MV-4-11 (cell line): ENCODE data around the gene TAB3.

Experiments used
- DNase-seq: peaks from one replicate; lab custom pipeline; 2025; lab: John Stamatoyannopoulos, UW

TAB3 gene

DNA sequence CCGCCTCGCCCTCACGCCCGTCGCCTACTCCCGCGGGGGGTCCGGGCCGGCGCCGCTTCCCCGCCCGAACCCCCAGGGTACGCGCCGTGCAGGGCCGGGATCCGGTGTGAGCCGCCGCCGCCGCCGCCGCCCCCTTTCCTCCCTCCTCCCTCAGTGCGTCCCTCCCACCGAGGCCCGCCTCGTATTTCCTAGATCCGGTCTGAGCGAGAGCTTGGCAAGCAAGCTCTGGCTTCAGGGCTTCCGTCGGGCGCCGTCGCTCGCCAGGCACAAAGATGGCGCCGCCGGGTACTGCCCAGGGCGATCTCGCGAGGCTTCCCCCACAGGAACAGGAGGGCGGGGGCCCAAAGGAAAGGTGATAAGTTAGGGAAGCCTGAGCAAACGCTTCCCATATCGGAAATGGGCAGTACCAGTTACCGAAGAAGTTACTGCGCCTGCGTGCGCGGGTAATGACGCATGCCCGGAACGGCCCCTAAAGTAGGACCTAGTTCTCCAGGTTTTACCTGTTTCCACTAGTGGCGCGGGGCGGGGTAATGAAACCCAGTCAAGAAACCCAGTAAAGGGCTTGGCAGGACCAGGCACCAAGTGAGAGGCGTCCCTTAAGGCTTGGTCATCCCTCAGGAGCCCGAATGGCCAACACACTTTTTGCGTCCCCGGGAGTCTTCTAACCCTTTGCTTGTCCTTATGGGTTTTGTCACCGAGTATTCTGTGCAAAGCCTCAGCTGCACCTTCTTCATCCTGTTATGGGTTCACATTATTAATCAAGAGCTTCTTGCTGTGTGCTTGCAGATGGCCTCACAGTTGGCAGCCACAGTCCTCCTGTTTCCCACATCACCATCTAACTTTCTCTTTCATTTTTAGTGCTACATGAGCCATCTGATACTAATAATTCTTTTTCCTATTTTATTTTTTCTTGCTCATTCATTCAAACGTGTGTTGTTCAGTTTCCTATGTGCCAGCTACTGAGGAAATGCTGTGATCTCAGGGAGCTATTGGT is at the start of gene TAB3:
Gene TAB3 (minus strand): TSS at position 108 of the 994 bp plus-strand sequence. CDS start 29,666 bp downstream, outside the sequence.
- peak; percentile 96 for DNase-seq

GRCh38 chrX:30938295-30938694 is 49.2 kb upstream of the TAB3 start:
- no peak for DNase-seq

DNA sequence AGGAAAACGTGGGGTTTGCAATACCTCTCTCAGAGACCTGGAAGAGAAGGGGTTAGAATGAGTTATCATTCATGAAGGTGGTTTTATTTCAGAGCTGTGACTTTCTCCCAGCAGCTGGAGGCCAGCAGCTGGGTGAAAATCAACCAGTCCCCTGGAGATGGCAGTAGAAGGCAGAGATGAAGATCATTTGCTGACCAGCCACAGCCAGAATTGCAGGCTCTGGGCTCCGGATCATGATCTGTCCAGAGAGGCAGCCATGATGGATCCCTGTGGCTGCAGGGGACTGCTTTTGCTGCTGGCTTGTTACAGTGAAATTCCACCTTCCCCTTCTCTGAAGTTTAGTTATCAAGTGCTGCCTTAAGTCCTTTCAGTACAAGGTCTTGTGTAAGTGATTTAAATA is 46.9 kb upstream of the TAB3 start:
- DNase-seq, result no peak

DNA sequence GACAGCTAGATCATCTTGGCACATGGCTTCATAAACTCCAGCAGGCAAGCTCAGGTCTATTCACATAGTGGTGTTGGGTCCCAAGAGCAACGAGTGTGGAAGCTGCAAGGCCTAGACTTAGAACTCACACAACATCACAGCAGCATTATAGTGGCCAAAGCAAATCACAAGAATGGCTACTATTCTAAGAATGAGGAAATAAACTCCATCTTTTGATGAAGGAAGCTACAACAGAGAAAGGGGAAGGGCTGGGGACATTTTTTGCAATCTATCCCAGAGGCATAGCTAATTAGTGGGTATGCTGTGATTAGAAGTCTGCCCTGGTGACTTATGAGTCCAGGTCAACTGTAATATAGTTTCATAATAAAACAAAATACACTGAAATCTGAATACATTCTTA is 42.9 kb upstream of the TAB3 start:
- DNase-seq, result no peak

DNA sequence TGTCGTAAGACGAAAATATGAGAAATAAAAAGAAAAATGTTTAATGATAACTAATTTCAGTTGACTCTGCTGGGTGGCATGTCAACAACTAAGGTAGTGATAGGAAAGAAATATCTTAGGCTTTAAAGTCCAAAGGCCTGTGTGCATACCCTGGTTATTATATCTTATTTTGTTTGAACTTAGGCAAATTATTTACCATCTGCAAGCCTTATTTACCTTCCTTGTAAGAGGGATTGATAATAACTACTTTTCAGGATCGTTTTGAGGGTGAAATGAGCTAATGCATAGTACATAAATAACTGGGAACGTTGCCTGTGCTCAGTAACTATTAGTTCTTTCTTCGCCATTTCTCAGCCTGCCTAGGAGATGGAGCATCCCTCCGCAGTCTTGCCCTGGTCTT is 41.6 kb upstream of the TAB3 start:
- DNase-seq, result no peak

GRCh38 chrX:30930143-30930542 is 41.1 kb upstream of the TAB3 start:
- DNase-seq, result no peak

- DNase-seq, result no peak
These were observed 31.2 kb upstream of the TAB3 start for GRCh38 chrX:30920271-30920670.

DNA sequence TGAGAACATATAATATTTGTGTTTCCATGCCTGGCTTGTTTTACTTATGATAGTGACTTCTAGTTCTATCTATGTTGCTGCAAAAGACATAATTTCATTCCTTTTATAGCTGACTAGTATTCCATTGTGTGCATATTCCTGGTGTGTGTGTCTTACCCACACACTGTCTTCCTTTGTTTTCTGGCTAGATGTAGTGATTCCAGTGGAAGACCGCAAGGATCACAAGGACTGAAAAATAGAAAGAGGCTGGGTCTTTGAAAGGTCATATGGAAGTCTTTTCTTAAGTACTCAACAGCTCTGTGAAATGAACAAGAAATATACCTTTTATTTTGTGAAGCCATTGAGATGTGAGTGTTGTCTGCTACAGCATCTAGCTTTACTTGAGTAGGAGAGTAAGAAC is 29.4 kb upstream of the TAB3 start:
- no peak for DNase-seq

DNA sequence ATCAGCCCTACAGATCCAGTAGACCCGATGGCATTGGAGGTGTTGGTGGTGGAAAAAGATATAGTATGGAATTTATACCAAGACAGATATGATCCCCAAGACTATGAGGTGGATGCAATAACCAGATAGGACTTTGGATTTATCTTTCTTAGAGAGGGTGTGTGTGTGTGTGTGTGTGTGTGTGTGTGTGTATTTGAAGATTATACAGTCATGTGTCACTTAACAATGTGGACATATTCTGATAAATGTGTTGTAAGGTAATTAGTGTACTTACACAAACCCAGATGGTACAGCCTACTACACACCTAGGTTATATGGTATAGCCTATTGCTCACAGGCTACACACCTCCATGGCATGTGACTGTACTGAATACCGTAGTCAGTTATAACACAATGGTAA is 24.4 kb upstream of the TAB3 start:
- DNase-seq, result no peak

DNA sequence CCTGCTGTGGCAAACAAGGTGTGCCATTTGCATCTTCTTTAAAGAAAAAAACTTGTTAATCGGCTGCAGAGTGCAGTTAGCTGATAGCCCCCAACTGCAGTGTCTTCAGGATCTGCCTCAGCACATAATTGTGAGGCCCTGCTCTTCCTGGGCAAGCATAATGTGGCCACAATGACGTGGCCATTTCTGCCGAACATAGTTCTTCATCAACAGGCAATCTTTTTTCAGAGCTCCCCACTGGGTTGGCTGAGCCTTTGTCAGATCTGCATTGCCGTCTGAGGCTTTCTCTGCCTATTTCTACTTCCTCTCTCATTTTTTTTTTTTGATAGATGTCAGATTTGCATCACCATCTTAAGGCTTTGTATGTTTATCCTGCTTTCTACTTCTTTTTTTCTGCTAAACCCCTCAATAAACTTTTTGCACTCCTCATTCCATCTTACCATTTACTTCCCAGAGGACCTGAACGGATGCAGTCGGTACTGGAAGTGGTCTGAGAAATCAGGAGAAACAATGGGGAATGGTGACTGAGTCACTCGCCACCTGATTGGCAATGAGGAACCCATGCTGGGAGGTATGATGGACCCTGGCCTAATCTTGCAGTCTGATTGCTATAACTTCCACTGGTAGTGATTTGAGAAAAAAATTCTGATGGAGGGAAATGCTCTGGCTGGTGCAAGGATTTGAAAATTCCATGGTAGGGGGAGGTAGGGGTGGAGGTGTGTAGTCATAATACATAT is 21.2 kb upstream of the TAB3 start:
- peak; percentile 54 for DNase-seq

- DNase-seq, result no peak
These were observed 17.7 kb upstream of the TAB3 start for GRCh38 chrX:30906726-30907125.

DNA sequence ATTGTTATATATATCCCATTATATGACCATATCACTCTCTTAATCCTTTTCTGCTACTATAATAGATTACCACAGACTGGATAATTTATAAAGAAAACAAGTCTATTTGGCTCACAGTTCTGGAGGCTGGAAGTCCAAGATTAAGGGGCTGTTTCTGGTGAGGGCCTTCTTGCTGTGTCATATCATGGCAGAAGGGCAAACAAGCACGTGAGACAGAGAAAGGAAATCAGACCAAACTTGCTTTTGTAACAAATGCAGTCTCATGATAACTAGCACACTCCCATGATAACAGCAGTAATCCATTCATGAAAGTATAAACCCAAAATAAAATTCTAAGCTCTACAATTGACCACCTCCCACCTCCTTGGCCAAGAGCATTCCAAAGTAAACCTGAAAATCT is 16.3 kb upstream of the TAB3 start:
- no peak for DNase-seq

DNA sequence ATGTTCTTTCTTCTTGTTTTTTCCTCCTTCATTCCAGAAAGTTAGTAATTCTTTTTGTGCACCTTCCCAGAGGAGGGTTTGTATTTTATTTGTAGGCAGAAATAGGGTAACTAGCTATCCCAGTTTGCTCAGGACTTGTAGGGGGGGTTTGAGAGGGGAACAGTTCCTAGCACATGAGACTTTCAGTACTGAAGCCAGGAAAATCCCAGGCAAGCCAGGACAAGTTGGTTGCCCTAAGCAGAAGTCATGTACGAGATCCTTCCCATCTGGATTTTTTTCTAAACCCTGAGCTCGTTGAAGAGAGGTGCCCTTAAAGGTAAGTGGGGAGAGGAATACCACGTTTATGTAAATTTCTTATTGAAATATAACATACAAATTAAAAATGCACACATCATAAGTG is 15.6 kb upstream of the TAB3 start:
- DNase-seq, result no peak

- no peak for DNase-seq
These were observed 15.1 kb upstream of the TAB3 start for GRCh38 chrX:30904186-30904585.

GRCh38 chrX:30900227-30900626 is 11.2 kb upstream of the TAB3 start:
- no peak for DNase-seq

- DNase-seq, result no peak
These were observed 9.8 kb upstream of the TAB3 start for GRCh38 chrX:30898886-30899285.

- no peak for DNase-seq
These were observed 6.3 kb upstream of the TAB3 start for GRCh38 chrX:30895370-30895769.

- DNase-seq, result no peak
These were observed 4.2 kb upstream of the TAB3 start for GRCh38 chrX:30893206-30893605.

GRCh38 chrX:30892591-30892990 is 3.5 kb upstream of the TAB3 start:
- no peak for DNase-seq

- no peak for DNase-seq
These were observed 418 bp downstream of the TAB3 start for GRCh38 chrX:30888526-30889146.

GRCh38 chrX:30887721-30888120 is 1.3 kb downstream of the TAB3 start:
- DNase-seq, result no peak

DNA sequence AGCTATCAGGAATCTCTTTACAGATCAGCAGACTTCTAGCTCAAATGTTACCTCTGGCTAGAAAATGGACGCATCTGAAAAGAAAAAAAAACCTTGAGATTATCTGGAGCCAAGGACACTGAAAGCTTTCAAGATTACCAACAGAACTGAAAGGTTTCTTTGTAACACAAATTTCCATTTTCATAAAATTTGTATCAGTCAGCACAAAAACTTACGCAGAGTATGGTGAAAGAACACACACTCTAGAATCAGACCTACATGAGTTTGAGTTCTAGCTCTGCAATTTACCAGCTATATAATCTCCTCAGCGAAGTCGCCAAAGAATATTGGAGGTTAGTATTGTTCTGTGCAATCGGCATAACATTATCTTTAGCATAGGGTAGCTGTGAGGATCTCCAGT is 1.8 kb downstream of the TAB3 start:
- no peak for DNase-seq

DNA sequence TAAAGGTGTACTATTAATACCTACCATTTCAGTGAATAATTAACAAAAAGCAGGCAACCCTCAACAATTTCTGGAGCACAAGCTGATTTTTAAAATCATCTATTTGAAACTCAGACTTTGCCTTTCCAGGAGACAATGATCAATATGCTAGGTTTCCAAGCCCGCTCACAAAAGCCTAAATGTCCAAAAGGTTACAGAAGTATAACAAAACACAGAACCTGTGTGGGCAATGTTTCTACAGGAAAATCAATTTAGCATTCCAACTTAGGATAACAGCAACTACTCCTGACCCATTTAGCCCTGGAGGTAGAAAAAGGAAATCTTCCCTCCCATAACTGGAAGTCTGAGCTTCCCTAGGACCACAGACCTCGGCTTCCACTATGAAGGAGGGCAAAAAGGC is 3.9 kb downstream of the TAB3 start:
- DNase-seq, result no peak
